Measurements from ENCODE around the gene INPP4A. TPM values are rescaled to one million over a fixed set of nuclear protein-coding genes. Genes with fewer than 3 reads are reported as not detected.

The INPP4A gene
- total and polyA plus RNA-seq, 2 of the 13 experiments (the other 11 are each of a cell fraction or from before 2014, with no cell fraction given) = 10.1 to 10.9 TPM

DNA sequence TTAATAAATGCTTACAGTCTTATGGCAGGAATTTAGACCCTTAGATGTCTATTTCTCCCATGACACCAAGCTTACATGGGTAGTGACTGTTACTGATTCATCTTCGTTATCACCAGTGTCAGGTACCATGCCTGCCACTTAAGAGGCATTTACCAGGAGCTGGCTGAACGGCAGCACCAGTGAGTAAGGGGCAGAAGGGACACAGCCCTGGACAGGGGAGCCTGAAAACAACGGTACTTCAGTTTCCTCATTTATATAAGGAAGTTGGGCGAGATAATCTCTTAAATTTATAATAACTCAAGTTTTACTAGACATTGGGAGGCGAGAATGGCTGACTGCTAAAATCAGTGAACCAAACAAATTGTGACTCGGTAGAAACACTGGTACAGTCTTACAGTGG is 162.4 kb downstream of the INPP4A start:
- FAIRE-seq (no peak), DNase-seq (ENCODE audit: low spot score) (no peak), ATAC-seq (no peak)
- 38% methylated on average over 6 of the region's 6 CpGs for WGBS (ENCODE audit: low lambda C conversion rate)
- ChIA-PET CTCF (ENCODE audit: low intra/inter-chr PET ratio, low total read pairs) (no interaction called here), POLR2A (no interaction called here)
- Histone ChIP-seq H3K36me3 (replicated peaks in 1 of 2; ENCODE audit: control insufficient read depth in 1 of 2, insufficient read depth in 2 of 2, low read length in 2 of 2) (peaks cover 6 to 14% of the 10 kb centered on the region in 2 experiments), H4K20me1 (ENCODE audit: insufficient read depth, low read length) (peaks cover 4% of the 10 kb centered on the region), H3K4me2 (ENCODE audit: low read depth, low read length) (peak overlapping the region; percentile 87), H3K9ac (ENCODE audit: insufficient read depth, low read depth, low read length) (peak overlapping the region; percentile 99), H3K79me2 (ENCODE audit: insufficient read depth, low read length) (peaks cover 69% of the 10 kb centered on the region), H3K27ac (ENCODE audit: extremely low read length, insufficient read depth, low read length) (peak overlapping the region; percentile 88), H2AFZ (ENCODE audit: low read length) (no peak overlapping the region), H3K4me3 (replicated peaks in 1 of 3; ENCODE audit: insufficient read depth in 1 of 3, low read depth in 2 of 3, low read length in 3 of 3) (peak overlapping the region; percentile 95 to 98 (median 97)), H3K4me1 (ENCODE audit: insufficient read depth, low read length) (peaks cover 41% of the 10 kb centered on the region), H3K9me3 (ENCODE audit: low read length) (no peaks in the 10 kb centered on the region), H3K27me3 (ENCODE audit: control insufficient read depth in 1 of 2, insufficient read depth in 2 of 2, low read length in 2 of 2) (no peaks in the 10 kb centered on the region; a peak in 1 of 5 replicates)
- in situ Hi-C loops (cut with HindIII; ENCODE audit: extremely low pct_ligation_motif_present, low pct_unique_long_range_greater_than_20kb) (no loop called here), intact Hi-C loops (cut with micrococcal nuclease; ENCODE audit: unreplicated experiment) (loop anchor here (5.0 to 10.0 kb wide), 2 partner anchors 162 to 730 kb away; partner anchors contain the start of genes EIF5B, INPP4A and TXNDC9)
- no TSS peak for BruUV-seq (replicated peaks)
- TF ChIP-seq, protein P1, sequence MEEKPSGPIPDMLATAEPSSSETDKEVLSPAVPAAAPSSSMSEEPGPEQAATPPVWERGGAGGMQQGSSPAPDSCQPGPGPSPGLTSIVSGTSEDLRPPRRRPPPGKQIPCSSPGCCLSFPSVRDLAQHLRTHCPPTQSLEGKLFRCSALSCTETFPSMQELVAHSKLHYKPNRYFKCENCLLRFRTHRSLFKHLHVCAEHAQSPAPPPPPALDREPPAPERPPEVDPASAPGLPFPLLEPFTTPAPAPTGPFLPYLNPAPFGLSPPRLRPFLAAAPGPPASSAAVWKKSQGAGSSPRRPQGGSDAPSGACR (CRISPR knock-in tag; IDR thresholded peaks at IDR 0.05) = no peak
- TF ChIP-seq, protein P2, sequence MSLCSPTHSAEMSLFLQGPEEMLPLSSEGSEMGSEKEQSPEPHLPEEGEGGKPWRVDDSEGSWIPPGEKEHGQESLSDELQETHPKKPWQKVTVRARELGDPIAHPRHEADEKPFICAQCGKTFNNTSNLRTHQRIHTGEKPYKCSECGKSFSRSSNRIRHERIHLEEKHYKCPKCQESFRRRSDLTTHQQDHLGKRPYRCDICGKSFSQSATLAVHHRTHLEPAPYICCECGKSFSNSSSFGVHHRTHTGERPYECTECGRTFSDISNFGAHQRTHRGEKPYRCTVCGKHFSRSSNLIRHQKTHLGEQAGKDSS (CRISPR knock-in tag; IDR thresholded peaks at IDR 0.05; ENCODE audit: borderline replicate concordance, low read depth) = peak; percentile 11; the same call in 1 of the 2 replicates

DNA sequence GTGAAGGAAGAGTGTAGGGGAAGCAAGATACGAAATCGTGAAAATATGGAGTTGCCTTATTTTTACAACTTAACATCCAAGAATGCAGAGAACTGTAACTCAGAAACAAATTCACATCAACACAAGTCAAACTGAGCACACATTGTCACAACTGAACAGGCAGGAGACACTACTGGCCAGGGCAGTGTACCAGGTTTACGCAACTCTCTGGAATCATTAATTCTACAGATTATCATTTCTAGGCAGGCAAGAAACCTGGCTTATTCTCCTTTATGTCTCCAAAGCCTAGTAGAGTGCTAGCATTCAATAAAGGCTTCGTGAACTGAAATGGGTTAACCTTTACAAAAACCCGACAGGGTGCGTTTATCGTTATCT is 163.1 kb downstream of the INPP4A start:
- H3K27ac ChIP-seq (ENCODE audit: extremely low read length, insufficient read depth, low read length) = peak overlapping the region; percentile 88
- TF ChIP-seq NR2F1 (CRISPR knock-in tag; IDR thresholded peaks at IDR 0.05) = no peak
- TF ChIP-seq, protein P3, sequence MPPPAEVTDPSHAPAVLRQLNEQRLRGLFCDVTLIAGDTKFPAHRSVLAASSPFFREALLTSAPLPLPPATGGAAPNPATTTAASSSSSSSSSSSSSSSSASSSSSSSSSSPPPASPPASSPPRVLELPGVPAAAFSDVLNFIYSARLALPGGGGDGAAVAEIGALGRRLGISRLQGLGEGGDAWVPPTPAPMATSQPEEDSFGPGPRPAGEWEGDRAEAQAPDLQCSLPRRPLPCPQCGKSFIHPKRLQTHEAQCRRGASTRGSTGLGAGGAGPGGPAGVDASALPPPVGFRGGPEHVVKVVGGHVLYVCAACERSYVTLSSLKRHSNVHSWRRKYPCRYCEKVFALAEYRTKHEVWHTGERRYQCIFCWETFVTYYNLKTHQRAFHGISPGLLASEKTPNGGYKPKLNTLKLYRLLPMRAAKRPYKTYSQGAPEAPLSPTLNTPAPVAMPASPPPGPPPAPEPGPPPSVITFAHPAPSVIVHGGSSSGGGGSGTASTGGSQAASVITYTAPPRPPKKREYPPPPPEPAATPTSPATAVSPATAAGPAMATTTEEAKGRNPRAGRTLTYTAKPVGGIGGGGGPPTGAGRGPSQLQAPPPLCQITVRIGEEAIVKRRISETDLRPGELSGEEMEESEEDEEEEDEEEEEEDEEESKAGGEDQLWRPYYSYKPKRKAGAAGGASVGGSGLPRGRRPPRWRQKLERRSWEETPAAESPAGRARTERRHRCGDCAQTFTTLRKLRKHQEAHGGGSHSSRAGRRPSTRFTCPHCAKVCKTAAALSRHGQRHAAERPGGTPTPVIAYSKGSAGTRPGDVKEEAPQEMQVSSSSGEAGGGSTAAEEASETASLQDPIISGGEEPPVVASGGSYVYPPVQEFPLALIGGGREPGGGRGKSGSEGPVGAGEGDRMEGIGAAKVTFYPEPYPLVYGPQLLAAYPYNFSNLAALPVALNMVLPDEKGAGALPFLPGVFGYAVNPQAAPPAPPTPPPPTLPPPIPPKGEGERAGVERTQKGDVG (CRISPR knock-in tag; IDR thresholded peaks at IDR 0.05; ENCODE audit: borderline replicate concordance) = no peak
- TF ChIP-seq, protein P4, sequence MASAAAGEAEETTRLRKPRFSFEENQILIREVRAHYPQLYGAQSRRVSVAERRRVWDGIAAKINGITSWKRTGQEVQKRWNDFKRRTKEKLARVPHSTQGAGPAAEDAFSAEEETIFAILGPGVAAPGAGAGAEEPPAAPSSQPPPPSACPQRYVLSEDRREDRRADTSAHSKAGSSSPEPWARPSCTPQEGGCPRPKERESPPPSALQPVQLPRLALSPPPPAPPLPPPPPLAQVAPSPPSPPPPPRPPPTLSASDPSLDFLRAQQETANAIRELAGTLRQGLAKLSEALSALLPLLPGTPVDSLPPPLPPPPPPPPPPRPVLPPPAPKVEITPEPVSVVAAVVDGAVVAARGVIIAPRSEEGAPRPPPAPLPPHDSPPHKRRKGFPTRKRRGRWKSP (CRISPR knock-in tag; IDR thresholded peaks at IDR 0.05) = no peak
- 0 out of 2 replicates have a peak, but pooled peaks have one; percentile 66 for TF ChIP-seq ZNF33A (CRISPR knock-in tag; IDR thresholded peaks at IDR 0.05; ENCODE audit: borderline replicate concordance)
- TF ChIP-seq, protein P5, sequence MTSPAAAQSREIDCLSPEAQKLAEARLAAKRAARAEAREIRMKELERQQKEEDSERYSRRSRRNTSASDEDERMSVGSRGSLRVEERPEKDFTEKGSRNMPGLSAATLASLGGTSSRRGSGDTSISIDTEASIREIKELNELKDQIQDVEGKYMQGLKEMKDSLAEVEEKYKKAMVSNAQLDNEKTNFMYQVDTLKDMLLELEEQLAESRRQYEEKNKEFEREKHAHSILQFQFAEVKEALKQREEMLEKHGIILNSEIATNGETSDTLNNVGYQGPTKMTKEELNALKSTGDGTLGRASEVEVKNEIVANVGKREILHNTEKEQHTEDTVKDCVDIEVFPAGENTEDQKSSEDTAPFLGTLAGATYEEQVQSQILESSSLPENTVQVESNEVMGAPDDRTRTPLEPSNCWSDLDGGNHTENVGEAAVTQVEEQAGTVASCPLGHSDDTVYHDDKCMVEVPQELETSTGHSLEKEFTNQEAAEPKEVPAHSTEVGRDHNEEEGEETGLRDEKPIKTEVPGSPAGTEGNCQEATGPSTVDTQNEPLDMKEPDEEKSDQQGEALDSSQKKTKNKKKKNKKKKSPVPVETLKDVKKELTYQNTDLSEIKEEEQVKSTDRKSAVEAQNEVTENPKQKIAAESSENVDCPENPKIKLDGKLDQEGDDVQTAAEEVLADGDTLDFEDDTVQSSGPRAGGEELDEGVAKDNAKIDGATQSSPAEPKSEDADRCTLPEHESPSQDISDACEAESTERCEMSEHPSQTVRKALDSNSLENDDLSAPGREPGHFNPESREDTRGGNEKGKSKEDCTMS (CRISPR knock-in tag; conservative IDR thresholded peaks at IDR 0.05) = 0 out of 2 replicates have a peak, but pooled peaks have one; percentile 18

More for the DNA sequence above, 163.1 kb downstream of the INPP4A start:
- no peak for DNase-seq (ENCODE audit: low spot score)
- peak; percentile 40 for ATAC-seq
- peak overlapping the region; percentile 99 for H3K9ac ChIP-seq (ENCODE audit: insufficient read depth, low read depth, low read length)
- H4K20me1 ChIP-seq (ENCODE audit: insufficient read depth, low read length) = peaks cover 4% of the 10 kb centered on the region
- H3K36me3 ChIP-seq (replicated peaks in 1 of 2; ENCODE audit: control insufficient read depth in 1 of 2, insufficient read depth in 2 of 2, low read length in 2 of 2) = peaks cover 6 to 16% of the 10 kb centered on the region in 2 experiments
- WGBS (ENCODE audit: low lambda C conversion rate) = 0% methylated on average over 7 of the region's 7 CpGs
- no peaks in the 10 kb centered on the region; a peak in 1 of 5 replicates for H3K27me3 ChIP-seq (ENCODE audit: control insufficient read depth in 1 of 2, insufficient read depth in 2 of 2, low read length in 2 of 2)
- ChIA-PET POLR2A (no interaction called here), CTCF (ENCODE audit: low intra/inter-chr PET ratio, low total read pairs) (no interaction called here)
- no peaks in the 10 kb centered on the region for H3K9me3 ChIP-seq (ENCODE audit: low read length)
- peaks cover 69% of the 10 kb centered on the region for H3K79me2 ChIP-seq (ENCODE audit: insufficient read depth, low read length)
- BruUV-seq (replicated peaks) = TSS peak; percentile 69
- in situ Hi-C loops (cut with HindIII; ENCODE audit: extremely low pct_ligation_motif_present, low pct_unique_long_range_greater_than_20kb) (no loop called here), intact Hi-C loops (cut with micrococcal nuclease; ENCODE audit: unreplicated experiment) (loop anchor here (2.0 to 10.0 kb wide), 3 partner anchors 39 to 730 kb away; partner anchors contain the start of genes EIF5B, INPP4A and TXNDC9)
- peak overlapping the region; percentile 11 for H2AFZ ChIP-seq (ENCODE audit: low read length)
- no peak for FAIRE-seq
- H3K4me1 ChIP-seq (ENCODE audit: insufficient read depth, low read length) = peaks cover 41% of the 10 kb centered on the region
- peak overlapping the region; percentile 87 for H3K4me2 ChIP-seq (ENCODE audit: low read depth, low read length)
- H3K4me3 ChIP-seq (replicated peaks in 1 of 3; ENCODE audit: insufficient read depth in 1 of 3, low read depth in 2 of 3, low read length in 3 of 3) = peak overlapping the region; percentile 95 to 98 (median 97)
